CD4-positive, alpha-beta T cell treated with Interleukin-17A for 4 hours (primary cell): ENCODE results near the gene EZR.
A peak's percentile ranks its signal among the peaks of the same experiment; 100 is the strongest.

Source experiments
- DNase-seq: peaks from one replicate; pipeline ENCODE4 v3.0.0-alpha.2; 2020; ENCODE audit warnings: mixed read lengths

EZR gene

DNA sequence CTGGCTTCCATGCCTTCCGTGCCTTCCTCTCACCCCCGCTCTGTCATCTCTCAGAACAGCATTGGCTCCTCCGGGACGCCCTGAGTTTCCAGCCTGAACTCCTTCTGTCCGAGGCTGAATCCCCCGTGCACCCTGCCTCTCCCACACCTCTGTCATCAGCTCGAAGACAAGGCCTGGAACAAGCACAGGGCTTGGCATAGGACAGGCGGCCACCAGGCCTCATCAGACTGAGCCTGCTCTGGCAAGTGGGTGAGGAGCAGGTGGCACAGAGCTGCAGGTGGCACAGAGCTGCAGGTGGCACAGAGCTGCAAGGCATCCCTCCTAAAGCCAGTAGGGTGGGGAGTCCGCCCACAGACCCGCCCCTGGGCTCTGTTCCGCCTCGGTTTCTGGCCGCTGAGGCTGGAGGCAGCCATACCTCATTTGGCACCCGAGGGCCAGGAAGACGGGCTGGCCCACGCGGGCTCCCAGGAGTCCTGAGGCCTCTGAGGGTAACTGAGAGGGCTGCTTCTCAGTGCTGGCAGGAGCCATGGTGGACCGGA is 60.2 kb downstream of the EZR start:
- DNase-seq, result no peak

DNA sequence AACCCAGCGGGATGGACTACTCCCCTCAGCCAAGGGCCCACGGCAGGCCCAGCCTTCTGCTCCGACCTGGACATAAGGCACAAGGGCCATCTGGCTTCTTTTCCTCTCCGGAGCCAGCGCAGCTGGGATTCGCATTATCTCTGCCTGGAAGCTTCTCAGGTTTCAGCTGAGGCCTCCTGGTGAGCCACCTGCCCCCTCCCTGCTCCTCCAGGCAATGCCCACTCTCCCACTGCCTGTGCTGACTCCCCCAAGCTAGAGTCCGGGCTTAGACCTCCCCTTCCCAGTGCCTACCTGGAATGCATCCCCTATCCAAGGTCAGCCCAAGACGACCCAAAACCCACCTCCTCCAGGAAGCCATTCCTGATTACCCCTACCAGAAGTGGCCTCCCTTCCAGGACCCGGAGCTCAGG is 60.7 kb downstream of the EZR start:
- DNase-seq, result no peak

DNA sequence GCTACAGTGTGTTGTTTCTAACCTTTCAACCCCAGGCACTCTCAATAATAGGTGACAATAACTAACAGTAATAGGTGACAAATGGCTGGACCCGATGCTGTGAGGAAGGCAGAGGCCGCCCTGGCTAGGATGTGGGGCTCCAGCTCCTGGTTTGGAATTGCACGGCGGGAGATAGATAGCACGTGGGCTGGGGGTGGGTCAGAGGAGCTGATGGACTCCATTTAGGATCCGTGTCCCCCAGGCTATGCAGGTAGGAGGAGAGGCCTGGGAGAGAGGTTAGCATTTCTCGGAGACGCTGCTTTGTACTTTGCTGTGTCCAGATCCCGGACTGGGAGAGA is 61.4 kb downstream of the EZR start:
- DNase-seq, result no peak

GRCh38 chr6:158756977-158757752 is 62.0 kb downstream of the EZR start:
- DNase-seq, result no peak

DNA sequence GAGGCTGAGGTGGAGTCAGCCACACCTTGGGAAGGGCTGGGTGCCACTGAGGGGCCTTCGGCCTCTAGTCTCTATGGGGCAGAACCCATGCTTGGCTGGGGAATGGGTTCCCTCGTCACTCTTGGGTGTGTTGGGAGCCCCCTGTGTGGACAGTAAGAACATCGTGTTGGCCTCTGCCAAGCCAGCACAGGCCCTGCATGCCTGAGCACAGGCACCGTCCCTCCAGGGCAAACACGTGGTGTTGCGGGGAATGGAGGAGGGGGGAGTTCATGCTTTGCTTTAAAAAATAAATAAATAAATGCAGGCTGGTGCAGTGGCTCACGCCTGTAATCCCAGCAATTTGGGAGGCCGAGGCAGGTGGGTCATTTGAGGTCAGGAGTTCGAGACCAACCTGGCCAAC is 63.0 kb downstream of the EZR start:
- no peak for DNase-seq

DNA sequence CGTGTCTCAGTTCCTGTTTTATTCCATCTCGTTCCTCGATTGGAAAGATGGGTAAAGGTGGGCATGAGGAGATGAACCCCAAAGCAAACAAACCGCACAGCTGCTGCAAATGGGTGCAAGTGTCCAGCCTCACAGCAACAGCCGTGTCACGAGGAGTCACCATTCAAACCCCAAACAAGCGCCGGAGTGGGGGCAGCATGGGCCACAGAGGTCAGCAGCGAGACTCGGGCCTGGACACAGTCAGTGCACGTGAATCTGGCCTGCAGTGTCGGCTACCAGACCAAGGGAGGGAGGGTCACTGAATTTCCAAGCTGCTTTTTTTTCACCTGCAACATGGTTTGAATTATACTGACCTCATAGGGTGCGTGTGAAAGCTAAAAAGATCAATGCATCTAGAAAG is 63.5 kb downstream of the EZR start:
- no peak for DNase-seq

GRCh38 chr6:158754738-158755137 is 64.4 kb downstream of the EZR start:
- DNase-seq, result no peak

- no peak for DNase-seq
These were observed 65.4 kb downstream of the EZR start for GRCh38 chr6:158753811-158754210.

DNA sequence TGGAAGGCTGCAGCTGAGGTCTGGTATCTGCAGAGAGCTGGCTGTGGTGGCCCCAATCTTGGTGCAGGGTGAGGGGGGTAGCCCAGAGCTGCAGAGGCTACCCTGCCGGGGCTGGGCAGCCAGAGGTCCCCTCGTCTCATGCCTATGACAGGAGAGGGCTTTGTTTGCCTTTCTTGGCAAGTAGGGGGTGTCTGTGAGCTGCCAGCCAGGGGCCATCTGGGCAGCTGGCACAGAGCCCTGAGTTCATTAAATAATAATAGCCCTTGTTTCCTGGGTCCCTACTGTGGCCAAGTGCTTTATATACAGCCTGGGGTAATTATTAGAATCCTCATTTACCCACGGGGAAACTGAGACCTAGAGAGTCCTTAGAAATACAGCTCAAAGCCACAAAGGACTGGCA is 66.6 kb downstream of the EZR start:
- DNase-seq, result no peak

GRCh38 chr6:158751921-158752320 is 67.2 kb downstream of the EZR start:
- no peak for DNase-seq

DNA sequence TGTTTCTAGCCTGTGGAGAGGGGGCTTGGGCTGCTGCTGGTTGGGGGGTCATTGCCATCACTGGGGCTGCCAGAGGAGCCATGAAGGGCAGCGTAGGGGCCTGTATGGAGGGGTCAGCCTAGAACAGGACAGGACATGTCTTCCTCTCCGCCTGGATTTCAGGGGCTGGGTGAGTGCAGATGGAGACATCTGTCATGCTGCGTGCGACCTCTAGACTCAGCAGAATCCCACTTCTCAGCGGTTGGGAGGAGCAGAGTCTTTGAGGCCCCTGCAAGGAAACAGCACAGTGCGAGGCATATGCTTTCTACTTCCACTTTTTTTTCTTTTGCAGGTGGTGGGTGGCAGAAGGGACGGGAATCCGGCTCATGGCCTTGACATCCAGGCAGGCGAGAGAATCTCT is 67.9 kb downstream of the EZR start:
- no peak for DNase-seq

GRCh38 chr6:158744986-158745430 is 74.2 kb downstream of the EZR start:
- no peak for DNase-seq

- no peak for DNase-seq
These were observed 76.0 kb downstream of the EZR start for GRCh38 chr6:158743033-158743651.

DNA sequence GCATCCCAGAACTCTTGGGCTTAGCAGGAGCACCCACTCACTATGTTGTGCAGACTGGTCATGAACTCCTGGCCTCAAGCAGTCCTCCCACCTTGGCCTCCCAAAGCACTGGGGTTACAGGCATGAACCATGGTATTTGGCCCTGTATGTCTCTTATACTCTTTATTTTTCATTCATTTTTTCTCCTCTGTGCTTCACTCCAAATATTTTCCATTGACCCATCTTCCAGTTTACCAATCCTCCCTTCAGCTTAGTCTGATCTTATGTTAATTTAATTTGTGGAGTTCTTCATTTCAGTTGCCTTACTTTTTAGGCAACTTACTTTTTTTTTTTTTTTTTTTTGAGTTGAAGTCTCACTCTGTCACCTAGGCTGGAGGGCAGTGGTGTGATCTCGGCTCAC is 79.5 kb downstream of the EZR start:
- no peak for DNase-seq

GRCh38 chr6:158737710-158738615 is 81.2 kb downstream of the EZR start:
- no peak for DNase-seq

GRCh38 chr6:158737082-158737709 is 82.0 kb downstream of the EZR start:
- no peak for DNase-seq

DNA sequence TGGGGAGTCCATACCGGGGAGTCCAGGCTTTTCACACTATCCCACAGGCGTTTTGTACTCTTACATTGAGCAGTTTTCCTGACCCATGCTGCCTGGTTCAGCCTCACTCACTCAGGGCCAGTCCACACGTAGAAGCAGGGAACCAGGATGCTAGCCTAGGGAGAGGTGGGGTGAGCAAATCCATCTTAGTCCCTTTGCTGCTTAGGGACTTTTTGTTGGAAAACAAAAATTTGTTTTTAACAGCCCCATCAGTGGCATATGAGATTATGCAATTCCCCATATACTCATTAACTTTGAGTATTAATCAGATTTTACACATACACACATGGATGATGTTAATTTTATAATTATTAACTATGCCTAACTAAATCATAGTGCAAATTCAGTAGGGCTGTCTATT is 84.2 kb downstream of the EZR start:
- DNase-seq, result no peak

DNA sequence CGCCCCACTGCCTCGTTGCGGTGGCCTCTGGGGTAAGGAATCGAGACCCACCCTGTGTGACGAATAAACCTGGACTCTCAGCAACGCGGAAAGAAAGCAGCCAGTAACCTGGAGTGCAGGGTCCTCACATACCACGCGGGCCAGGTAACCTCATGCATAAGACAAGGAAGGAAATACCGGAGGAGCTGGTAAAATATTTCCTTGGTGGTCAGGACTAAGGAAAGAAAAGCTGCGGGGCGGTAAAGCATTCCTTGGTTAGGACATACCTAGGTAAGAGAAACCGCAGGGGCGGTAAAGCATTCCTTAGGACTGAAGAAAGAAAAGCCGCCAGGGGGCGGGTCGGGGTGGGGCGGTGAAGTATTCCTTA is 88.6 kb downstream of the EZR start:
- DNase-seq, result no peak

DNA sequence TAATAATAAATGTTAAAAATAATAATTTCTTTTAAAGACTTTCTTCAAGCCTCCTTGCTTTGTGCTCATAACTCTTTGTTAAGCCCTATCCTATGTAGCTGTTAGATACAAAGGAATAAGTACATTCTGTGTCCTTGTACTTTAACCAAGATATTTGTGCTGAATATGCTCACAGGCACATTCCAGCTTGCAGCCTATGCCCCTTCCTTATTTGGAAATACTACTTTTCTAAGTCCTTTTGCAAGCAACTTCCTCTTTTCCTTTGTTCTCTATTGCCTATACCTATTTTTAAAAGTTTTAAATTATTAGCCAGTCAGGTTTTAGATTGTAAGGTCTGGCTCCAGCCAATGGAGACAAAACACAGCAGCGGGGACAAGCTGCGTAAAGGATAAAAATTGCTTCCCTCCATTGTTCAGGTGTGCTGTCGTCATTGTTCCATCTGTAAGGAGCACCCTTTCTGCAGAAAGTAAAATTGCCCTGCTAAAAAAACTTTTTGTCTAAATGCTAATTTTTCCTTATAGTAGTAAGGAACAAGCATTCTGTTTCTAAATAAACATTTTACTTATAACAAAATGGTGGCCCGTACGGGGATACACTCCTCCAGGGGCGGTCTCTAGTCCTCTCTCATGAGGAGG is 89.1 kb downstream of the EZR start:
- DNase-seq, result no peak

DNA sequence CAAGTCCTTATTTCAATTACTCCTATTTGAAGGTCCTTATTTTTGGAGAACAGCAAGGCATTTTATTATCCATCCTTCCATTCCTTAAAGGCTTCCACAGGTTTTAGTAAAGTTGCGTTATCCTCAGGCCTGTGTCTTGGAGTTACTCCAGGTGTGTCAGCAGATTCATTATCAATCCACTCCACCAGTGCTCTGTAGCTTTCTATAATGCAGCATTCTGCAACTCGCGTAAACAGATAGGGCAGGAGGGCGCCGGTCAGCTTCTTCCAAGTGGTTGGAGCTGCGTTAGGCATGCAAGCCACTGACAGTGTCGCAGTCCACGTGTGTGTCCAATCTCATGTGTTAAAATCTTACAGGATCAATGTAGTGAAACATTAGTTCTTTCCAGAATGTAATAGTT is 93.5 kb downstream of the EZR start:
- DNase-seq, result no peak

- DNase-seq, result no peak
These were observed 96.9 kb downstream of the EZR start for GRCh38 chr6:158722176-158722729.

DNA sequence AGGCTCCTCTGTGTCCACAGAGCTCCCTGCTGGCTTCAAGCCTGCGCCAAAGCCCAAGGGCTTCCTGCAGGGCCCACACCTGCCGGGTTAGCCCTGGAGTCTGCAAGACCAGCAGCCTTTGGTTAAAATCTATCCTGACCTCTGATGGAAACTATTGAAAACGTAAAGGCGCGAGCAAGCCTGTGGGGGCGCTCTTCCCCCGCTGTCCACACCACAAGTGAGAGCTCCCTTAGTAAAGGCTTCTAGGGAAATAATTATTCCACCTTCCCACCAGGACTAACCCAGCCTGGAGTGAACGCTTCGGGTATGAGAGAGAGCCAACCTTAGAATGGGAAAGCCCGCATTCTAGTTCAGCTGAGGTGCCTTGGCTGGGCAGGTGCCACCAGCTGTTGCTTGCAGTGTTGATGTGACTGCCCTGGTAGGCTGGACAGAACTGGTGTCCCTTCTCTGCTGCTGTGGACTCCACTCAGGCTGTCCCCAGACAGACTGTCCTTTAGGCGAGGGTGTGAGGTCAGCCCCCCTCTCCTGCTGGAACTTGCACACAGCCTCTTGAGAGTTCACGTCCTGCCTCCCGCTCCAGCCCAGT is 100.6 kb downstream of the EZR start:
- peak; percentile 23 for DNase-seq
